ENCODE results near the gene PAK3. TPM values are rescaled to one million over a fixed set of nuclear protein-coding genes. Genes with fewer than 3 reads are reported as not detected.
A peak's percentile ranks its signal among the peaks of the same experiment; 100 is the strongest.

Gene PAK3
- total and polyA plus RNA-seq, 2 of the 8 experiments (the other 6 are each of a cell fraction or from before 2014, with no cell fraction given): 0.80 to 7.2 TPM

GRCh38 chrX:111098874-111099273, 2.9 kb downstream of the PAK3 start:
- Histone ChIP-seq H4K5ac (ENCODE audit: insufficient read length, low read depth, low read length) (no peak overlapping the region), H3K14ac (ENCODE audit: insufficient read length) (no peak overlapping the region), H3K23me2 (ENCODE audit: low read depth, low read length) (no peaks in the 10 kb centered on the region), H2AFZ (ENCODE audit: low read length) (no peak overlapping the region), H2BK5ac (ENCODE audit: low read depth, low read length) (no peak overlapping the region), H3K4me2 (ENCODE audit: insufficient read depth in 1 of 2, low read depth in 2 of 2, low read length in 2 of 2) (peak overlapping the region; percentile 42 to 75), H4K8ac (ENCODE audit: extremely low read depth, insufficient read depth, low read length) (no peak overlapping the region; the same call in 1 of the 2 replicates), H3K4me1 (replicated peaks in 1 of 4; ENCODE audit: control insufficient read depth in 3 of 4, insufficient read depth in 4 of 4, low read length in 3 of 4) (peaks cover 0 to 4% (median 1%) of the 10 kb centered on the region in 4 experiments; a peak in 4 of 7 replicates), H3K36me3 (ENCODE audit: control insufficient read depth in 2 of 4, insufficient read depth in 4 of 4, low read length in 3 of 4) (peaks cover 0 to 17% (median 2%) of the 10 kb centered on the region in 4 experiments; a peak in 2 of 8 replicates), H4K20me1 (replicated peaks in 1 of 2; ENCODE audit: control insufficient read depth in 1 of 2, insufficient read depth in 2 of 2, low read length in 2 of 2) (peaks cover 0 to 2% of the 10 kb centered on the region in 2 experiments), H3K9me3 (ENCODE audit: insufficient read depth in 2 of 2, low read depth in 1 of 2, low read length in 1 of 2) (no peaks in the 10 kb centered on the region), H3K56ac (replicated peaks; ENCODE audit: insufficient read length, low read depth, low read length) (no peak overlapping the region), H3K79me2 (ENCODE audit: control insufficient read depth in 1 of 2, insufficient read depth in 2 of 2, low read length in 2 of 2) (no peaks in the 10 kb centered on the region), H3K4ac (replicated peaks; ENCODE audit: insufficient read length, low read depth, low read length) (no peak overlapping the region), H2AK5ac (ENCODE audit: low read depth, low read length) (no peak overlapping the region), H3K9ac (replicated peaks in 1 of 4; ENCODE audit: extremely low read depth in 1 of 4, low read depth in 3 of 4, low read length in 3 of 4) (no peak overlapping the region), H2BK120ac (replicated peaks; ENCODE audit: low read depth, low read length) (no peak overlapping the region), H3K4me3 (ENCODE audit: extremely low read depth in 1 of 4, insufficient read depth in 2 of 4, low read depth in 3 of 4, low read length in 4 of 4) (peak overlapping the region in 1 of 4 experiments; percentile 32; a peak in 1 of 8 replicates), H3K27me3 (replicated peaks in 1 of 4; ENCODE audit: control insufficient read depth in 3 of 4, extremely low read depth in 1 of 4, insufficient read depth in 3 of 4, low read length in 3 of 4) (no peaks in the 10 kb centered on the region), H2BK20ac (ENCODE audit: low read length) (no peak overlapping the region), H3K79me1 (ENCODE audit: low read depth, low read length) (no peaks in the 10 kb centered on the region), H2BK15ac (ENCODE audit: low read length) (no peak overlapping the region), H3K23ac (ENCODE audit: insufficient read length) (no peak overlapping the region), H4K91ac (replicated peaks; ENCODE audit: insufficient read length, low read length) (no peak overlapping the region), H3K18ac (ENCODE audit: extremely low read depth, low read length) (no peak overlapping the region), H3K27ac (ENCODE audit: low read depth, low read length) (no peak overlapping the region), H2BK12ac (ENCODE audit: low read depth, low read length) (no peak overlapping the region)
- POLR2A ChIA-PET (ENCODE audit: partially characterized antibody): interaction anchor here (1.0 kb wide), 1 partner anchor 27 kb away, joined by 3 read pairs; no protein-coding TSS in a partner anchor
- peak in 1 of 2 experiments; percentile 81 for DNase-seq (ENCODE audit: low read depth in 1 of 2, low spot score in 2 of 2)
- peak; percentile 92 for FAIRE-seq
- 31% methylated on average over 17 of the region's 22 CpGs; no CpG with 5 or more reads in 1 of the 2 experiments for WGBS, 2 experiments (ENCODE audit: extremely low coverage in 1 of 2, insufficient coverage in 1 of 2, insufficient read length in 1 of 2, insufficient replicate concordance in 2 of 2, low coverage in 1 of 2, low lambda C conversion rate in 2 of 2, missing lambda C conversion rate in 1 of 2)
- CTCF ChIA-PET (ENCODE audit: partially characterized antibody): interaction anchor here (0.6 to 6.9 kb wide), 16 partner anchors 8 to 935 kb away, joined by 3 to 42 read pairs (median 4); no protein-coding TSS in a partner anchor
- TF ChIP-seq POLR2AphosphoS5 (IDR thresholded peaks at IDR 0.05; ENCODE audit: low read depth, low read length) (no peak), RAD21 (IDR thresholded peaks at IDR 0.05 in 1 of 2, conservative IDR thresholded peaks at IDR 0.05 in 1 of 2; ENCODE audit: low read depth in 2 of 2, low read length in 2 of 2) (peak; percentile 41 to 57; a peak in 3 of 4 replicates), JUND (IDR thresholded peaks at IDR 0.05; ENCODE audit: low read length) (0 out of 2 replicates have a peak, but pooled peaks have one; percentile 38), YY1 (IDR thresholded peaks at IDR 0.05; ENCODE audit: low read depth, low read length) (0 out of 2 replicates have a peak, but pooled peaks have one; percentile 71), HDAC6 (IDR thresholded peaks at IDR 0.05; ENCODE audit: low read depth, low read length) (no peak), EP300 (IDR thresholded peaks at IDR 0.05; ENCODE audit: borderline replicate concordance in 1 of 2, low read depth in 2 of 2, low read length in 2 of 2) (peak in 1 of 2 experiments; percentile 78; a peak in 2 of 3 replicates), CREB1 (IDR thresholded peaks at IDR 0.05) (peak; percentile 68), ASH2L (IDR thresholded peaks at IDR 0.05; ENCODE audit: low read length) (peak; percentile 16), MAX (IDR thresholded peaks at IDR 0.05) (no peak)
- TF ChIP-seq, protein P1, sequence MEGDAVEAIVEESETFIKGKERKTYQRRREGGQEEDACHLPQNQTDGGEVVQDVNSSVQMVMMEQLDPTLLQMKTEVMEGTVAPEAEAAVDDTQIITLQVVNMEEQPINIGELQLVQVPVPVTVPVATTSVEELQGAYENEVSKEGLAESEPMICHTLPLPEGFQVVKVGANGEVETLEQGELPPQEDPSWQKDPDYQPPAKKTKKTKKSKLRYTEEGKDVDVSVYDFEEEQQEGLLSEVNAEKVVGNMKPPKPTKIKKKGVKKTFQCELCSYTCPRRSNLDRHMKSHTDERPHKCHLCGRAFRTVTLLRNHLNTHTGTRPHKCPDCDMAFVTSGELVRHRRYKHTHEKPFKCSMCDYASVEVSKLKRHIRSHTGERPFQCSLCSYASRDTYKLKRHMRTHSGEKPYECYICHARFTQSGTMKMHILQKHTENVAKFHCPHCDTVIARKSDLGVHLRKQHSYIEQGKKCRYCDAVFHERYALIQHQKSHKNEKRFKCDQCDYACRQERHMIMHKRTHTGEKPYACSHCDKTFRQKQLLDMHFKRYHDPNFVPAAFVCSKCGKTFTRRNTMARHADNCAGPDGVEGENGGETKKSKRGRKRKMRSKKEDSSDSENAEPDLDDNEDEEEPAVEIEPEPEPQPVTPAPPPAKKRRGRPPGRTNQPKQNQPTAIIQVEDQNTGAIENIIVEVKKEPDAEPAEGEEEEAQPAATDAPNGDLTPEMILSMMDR (IDR thresholded peaks at IDR 0.05; ENCODE audit: control extremely low read depth in 1 of 3, insufficient read depth in 1 of 3, low read depth in 1 of 3, low read length in 3 of 3): peak; percentile 67 to 77 (median 70)
